Amniotic stem cell (primary cell): ENCODE measurements around the gene GPN3.
"Not testable (repeated sequence)": the region's sequence is repeated elsewhere in the genome, so short reads cannot be mapped to it uniquely, and the experiment has no call there.

Experiments used
- DNase-seq: peaks from one replicate; lab custom pipeline; 2025; lab: John Stamatoyannopoulos, UW

GPN3 gene

DNA sequence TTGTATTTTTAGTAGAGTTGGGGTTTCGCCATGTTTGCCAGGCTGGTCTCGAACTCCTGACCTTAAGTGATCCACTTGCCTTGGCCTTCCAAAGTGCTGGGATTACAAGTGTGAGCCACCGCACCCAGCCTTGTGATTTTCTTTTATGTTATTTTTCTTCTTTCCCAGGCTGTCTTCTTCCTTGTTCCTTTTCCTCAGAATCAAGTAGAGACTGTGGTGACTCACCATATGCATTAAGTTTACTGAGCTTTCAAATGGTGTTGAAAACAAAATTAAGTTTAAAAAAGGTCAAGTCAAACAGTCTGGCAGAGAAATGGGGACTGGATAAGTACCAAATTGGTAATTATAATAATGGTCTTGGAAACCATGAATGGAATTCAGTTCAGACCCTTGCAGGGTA lies 23.6 kb downstream of the GPN3 start:
- no peak for DNase-seq

DNA sequence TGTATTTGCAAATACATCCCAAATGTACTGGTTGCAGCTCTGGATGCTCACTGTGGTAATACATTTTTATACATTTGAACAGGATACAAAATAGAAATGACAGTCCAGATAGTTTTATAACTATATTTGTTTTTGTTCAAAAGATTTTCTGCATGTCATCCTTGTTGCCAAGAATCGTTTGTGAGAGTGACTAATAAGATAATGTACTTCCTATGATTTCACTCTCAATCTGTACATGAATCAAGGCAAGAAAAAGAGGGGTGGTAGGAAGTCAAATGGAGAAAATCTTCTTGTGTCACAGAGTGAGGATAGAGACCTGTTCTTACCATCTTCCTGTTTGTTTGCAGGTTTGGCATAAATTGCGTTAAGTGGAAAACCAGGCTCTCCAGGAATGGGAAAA lies 31.8 kb downstream of the GPN3 start:
- DNase-seq: no peak

DNA sequence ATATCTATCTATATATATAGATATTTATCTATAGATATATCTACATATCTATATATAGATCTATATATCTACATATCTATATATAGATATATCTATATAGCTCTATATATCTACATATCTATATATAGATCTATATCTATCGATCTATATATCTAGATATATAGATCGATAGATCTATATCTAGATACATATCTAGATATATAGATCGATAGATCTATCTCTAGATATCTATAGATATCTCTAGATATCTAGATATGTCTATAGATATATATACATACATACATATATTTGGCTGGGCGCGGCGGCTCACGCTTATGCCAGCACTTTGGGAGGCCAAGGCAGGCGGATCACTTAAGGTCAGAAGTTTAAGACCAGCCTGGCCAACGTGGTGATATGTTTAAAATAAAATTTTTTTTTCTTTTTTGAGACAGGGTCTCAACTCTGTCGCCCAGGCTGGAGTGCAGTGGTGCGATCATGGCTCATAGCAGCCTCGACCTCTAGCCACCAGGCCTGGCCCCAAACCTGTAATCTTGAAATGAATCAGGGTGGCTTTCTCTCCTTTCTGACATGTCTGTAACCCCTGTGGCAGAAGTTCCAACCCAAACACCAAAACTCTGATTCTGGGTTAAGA lies 36.0 kb downstream of the GPN3 start:
- no peak for DNase-seq

DNA sequence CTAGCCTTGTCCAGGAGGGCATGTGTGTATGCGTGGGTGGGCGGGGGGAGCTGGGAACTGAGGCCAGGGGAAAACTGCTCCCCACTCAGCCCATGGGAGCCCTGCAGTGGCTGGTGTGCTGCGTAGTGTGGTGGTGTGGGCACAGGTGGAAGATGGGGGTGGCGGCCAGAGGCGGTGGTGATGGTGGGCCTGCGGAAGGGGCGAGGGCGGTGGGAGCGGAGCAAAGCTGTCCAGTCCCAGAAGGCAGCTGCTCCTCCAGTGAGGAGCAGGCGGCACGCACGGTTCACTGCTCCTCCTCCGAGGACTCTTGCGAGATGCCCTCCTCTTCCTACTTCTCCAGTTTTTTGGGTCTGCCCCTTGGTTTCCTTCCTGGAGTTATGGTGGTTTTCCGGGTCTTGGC lies 38.4 kb downstream of the GPN3 start:
- not testable (repeated sequence) for DNase-seq

DNA sequence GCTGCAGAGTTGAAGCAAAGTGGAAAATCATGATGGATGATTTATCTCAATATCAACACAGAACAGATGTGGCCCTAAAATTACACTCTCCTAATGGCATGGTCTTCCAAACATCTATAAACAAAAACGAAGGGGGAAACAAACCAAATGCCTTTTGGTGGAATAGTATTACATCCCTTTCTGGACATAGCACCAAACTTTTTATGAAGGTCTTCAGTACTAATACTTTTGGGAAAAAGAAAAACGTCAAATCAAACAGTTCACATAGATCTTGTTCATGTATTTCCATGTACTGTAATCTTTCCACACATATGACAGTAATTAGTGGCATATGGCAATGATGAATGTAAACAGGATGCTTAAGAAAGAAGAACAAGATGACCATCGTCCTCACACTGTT lies 41.7 kb downstream of the GPN3 start:
- no peak for DNase-seq

DNA sequence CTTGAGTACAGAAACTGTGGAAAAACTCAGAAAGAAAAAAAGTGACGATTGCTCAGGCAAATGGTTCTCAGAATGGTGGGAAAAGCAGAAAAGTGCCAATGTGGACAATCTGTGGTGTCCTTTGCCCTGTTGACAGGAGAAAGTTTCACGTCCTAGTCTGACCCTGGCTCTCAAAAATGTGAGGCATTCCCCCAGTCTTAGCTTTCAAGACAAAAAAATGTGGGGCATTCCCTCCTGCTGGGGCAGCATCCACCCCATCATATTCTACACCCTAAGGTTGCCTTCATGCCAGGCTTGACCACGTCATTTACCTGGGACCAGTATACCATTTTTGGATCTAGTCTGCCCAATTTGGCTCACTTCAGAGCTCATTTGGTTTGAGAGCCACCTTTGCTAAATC lies 43.8 kb downstream of the GPN3 start:
- no peak for DNase-seq

DNA sequence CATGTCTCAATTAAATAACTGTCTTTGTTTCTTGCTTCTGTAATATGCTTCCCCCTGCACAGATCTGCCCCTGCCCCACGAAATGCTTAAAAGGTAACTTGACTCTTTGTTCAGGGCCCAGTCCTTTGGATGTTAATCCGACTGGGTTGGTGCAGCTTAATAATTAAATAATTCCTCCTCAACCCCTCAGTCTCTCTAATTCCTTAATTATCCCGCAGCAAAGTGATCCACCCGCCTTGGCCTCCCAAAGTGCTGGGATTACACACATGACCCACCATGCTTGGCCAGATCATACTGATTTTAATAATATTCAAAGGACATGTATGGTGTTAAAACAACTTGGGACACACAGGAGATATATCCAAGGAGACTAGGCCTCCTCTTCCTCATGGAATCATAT lies 46.4 kb downstream of the GPN3 start:
- no peak for DNase-seq

DNA sequence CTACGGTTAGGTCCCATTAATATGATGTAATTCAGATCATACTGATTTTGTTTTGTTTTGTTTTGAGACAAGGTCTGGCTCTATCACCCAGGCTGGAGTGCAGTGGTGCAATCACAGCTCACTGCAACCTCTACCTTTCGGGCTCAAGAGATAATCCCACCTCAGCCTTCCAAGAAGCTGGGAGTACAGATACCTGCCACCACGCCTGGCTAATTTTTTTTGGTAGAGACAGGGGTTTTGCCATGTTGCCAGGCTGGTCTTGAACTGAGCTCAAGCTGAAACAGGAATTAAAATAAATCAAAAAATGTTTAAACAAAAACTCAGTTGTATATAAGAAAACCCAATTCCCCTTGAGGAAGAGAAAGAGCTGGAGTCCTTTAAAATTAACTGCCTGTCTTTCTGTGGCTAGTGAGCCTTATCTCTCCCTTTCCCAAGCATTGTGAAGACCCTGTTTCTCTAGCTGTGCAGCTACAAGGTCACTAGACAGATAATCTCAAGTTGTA lies 46.8 kb downstream of the GPN3 start:
- no peak for DNase-seq

DNA sequence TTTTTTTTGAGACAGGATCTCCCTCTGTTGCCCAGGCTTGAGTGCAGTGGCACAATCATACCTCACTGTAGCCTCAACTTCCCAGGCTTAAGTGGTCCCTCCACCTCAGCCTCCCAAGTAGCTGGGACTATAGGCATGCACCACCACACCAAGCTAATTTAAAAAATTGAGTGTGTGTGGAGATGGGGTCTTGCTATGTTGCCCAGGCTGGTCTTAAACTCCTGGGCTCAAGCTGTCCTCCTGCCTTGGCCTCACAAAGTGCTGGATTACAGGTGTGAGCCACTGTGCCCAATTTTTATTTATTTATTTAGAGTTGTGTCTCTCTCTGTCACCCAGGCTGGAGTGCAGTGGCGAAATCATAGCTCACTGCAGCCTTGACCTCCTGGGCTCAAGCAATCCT lies 47.4 kb downstream of the GPN3 start:
- DNase-seq: not testable (repeated sequence)

DNA sequence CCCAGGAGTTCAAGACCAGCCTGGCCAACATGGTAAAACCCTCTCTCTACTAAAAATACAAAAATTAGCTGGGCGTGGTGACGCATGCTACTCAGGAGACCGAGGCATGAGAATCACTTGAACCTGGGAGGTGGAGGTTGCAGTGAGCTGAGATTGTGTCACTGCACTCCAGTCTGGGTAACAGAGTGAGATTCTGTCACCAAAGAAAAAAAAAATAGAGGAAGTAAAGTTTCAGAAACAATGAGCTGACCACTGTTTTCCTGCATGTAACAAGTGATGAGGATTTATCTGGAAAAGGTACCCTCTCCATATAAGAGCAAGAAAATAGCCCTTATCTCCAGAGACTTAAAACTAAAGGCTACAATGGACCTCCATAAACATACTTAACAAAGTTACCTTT lies 50.9 kb downstream of the GPN3 start:
- DNase-seq: not testable (repeated sequence)

DNA sequence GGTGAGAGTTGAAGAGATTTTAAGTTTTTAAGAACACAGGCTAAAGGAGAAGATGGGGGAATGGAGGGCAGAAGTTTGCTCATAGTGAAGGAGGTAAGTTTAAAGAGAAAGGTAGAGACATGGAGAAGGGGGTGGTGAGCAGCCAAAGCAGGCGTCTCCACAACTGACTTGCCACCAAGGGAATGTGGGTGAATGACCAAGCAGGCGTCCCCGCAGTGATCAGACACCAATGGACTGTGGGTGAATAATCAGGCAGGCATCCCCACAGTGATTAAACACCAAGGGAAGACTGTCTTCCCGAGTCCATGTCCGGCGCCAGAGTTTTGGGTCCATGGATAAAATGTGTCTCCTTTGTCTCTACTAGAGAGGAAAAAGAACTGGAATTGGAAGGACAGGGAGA lies 58.0 kb downstream of the GPN3 start:
- DNase-seq: not testable (repeated sequence)

DNA sequence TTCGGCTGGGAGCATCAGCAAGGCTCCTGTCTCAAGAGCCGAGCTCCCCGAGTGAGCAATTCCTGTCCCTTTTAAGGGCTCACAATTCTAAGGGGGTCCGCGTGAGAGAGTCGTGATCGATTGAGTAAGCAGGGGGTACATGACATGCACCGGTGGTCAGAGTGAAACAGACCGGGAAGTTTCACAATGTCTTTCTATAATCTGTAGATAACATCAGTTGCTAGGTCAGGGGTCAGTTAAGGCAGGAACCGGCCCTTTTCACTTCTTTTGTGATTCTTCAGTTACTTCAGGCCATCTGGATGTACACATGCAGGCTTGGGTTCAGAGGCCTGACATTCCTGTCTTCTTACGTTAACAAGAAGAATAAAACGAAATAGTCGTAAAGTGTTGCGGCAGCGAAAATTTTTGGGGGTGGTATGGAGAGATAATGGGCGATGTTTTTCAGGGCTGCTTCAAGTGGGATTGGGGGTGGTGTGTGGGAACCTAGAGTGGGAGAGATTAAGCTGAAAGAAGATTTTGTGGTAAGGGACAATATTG lies 62.9 kb downstream of the GPN3 start:
- DNase-seq: not testable (repeated sequence)

DNA sequence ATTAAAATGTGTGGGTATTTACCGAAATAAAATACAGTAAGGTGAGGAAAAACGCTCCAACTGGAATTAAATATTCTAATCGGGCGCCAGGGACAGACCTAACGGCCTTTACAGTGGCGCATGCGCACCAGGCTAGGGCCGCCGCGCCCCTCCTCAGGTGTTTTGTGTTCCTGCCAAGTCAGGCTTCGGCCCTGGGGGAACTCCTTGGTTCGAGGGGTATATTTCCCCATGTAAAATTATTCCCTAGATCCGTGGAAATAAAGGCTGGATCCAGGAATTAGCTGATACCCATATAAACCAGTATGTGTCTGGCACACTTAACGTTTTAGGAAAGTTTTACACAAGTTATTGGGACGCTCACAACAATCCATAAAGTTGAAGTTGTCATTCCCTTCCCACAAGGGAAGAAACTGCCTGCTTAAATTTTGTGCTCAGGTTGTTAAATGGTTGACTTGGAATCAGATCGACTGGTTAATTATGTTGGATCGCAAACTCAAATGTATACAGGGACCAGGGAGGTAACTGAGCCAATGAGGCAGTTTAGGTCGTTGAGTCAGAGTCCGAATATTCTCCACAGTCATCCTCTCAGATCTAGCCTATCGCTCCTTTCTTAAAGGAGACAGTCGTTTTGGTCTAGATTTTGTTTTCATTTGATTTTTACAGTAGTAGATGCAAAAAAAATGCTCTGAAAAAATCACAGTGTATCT lies 63.9 kb downstream of the GPN3 start:
- DNase-seq: peak; percentile 28

DNA sequence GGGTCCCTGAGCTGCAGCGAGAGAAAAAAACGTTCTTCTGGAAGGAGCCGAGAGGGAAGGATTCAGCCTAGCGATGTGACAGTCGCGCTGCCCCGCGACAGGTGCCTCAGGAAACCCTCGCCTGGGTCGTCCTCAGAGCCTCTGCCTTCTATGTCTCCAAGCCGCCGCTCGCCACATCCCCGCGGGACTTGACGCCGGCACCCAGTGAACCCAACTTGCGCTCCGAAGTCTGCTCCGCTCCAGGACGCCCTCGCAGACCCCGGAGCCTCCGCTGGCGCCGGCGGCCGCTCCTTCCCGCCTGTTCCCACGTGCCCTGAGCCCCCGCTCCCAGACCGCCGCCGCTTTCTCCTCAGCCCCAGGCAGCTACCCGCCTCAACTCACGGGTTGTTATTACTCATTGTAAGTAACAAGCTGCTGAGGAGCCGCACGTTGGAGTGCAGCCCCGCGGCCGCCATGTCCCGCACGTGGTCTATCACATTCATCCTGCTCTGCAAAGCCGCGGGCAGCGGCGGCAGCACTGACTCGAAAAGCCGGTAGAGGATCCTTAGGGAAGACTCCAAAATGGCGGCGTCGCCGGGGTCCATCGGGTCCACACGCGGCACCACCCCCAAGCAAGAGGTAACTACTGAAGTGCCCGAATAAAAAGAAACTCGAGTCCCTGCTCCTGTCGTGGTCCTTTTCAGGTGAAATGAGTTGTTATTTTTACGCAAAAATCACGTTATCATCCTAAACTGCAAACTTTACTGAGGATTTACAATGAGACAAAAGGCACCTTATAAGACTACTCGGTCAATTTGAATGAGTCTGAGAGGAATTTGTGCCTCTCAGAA lies 64.7 kb downstream of the GPN3 start, which contains the start of gene ANAPC7:
ANAPC7 (minus strand) TSS at position 563 of the 830 bp plus-strand sequence; CDS start at position 482, 81 bp downstream.
- DNase-seq: peak; percentile 79
